ENCODE measurements around the gene SKOR2.
"Not testable (repeated sequence)": the region's sequence is repeated elsewhere in the genome, so short reads cannot be mapped to it uniquely, and the experiment has no call there.

The SKOR2 gene

DNA sequence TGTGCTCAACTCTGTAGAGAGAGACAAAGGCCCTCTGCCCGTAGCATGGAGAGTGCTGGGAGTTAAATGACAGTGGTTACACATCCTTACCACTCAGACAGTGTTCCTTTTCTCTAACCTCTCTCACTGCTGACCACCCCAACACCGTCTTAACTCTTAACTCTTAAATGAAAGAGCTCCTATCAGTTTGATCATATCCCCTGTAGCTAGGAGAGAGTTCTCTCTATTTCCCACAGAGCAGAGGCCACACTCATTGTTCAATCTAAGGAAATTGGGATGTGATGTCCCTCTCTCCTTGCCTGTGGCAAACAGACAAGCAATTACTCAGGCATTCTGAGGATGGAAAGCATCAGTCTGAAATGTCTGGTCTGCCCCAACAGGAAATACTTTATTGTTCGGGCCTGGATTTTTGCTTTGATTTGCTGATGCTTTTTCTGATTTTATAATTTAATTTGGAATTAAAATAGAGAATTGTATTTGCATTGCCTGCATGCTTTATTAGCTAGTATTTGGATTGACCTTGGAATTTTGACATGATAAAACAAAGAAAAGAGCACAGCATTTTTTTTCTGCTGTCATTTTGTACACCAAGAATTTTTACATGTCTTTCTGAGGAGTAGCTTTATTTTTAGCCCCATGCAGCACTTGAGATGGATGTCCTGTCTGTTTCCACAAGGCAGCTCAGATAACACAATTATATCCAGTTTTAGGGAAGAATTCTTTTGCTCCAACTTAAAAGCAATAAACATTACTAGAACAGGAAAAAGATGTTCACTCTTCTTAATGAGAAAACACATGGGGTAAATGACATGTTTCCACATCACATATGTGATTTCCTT, 47.6 kb downstream of the SKOR2 start:
- no peak for DNase-seq (ENCODE audit: low spot score)

DNA sequence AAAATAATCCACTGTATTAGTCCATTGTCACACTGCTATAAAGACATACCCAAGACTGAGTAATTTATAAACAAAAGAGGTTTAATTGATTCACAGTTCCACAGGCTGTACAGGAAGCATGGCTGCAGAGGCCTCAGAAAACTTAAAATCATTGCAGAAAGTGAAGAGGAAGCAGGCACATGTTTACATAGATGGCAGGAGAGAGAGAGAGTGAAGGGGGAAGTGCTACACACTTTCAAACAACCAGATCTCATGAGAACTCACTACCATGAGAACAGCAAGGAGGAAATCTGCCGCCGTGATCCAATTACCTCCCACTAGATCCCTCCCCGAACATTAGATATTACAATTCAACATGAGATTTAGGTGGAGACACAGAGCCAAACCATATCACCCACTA, 55.5 kb downstream of the SKOR2 start:
- DNase-seq (ENCODE audit: low spot score), result not testable (repeated sequence)

DNA sequence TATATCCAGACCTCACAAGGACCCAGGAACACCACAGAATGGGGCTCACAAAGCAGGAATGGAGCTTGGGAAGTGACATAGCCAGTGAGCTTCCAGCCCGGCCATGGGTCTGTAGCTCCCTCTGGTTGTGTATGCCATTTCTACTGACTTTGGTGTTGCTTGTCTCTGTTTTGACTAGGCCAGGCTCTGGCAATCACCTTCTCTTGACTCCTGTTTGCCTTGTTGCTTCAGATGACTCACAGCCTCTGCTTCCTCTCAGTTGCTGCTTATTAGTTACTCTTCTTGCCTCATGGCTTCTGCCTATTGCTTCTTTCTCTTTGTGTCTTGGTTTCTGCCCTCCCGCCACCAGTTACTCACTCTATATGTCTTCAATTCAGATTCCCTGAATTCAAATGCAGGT, 59.5 kb downstream of the SKOR2 start:
- DNase-seq (ENCODE audit: low spot score), result no peak

DNA sequence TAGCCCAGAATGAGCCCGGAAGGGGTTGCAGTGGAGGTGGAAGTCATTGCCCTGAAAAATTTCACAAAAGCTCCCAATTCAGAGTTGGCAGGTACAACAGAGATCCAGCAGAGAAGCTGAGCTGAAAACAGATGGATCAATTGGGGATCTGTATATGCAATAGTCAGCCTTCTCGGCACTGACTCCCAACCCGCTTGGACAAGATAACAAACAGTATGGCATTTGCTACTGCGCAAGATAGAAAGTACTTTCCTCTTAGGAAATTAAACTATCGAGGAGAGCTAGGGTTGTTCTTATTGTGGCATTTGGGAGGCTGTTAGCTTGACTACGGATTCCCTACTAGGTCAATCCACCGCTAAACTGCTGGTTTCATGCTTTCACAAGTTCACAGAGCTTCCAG, 63.7 kb downstream of the SKOR2 start:
- no peak for DNase-seq (ENCODE audit: low spot score)

DNA sequence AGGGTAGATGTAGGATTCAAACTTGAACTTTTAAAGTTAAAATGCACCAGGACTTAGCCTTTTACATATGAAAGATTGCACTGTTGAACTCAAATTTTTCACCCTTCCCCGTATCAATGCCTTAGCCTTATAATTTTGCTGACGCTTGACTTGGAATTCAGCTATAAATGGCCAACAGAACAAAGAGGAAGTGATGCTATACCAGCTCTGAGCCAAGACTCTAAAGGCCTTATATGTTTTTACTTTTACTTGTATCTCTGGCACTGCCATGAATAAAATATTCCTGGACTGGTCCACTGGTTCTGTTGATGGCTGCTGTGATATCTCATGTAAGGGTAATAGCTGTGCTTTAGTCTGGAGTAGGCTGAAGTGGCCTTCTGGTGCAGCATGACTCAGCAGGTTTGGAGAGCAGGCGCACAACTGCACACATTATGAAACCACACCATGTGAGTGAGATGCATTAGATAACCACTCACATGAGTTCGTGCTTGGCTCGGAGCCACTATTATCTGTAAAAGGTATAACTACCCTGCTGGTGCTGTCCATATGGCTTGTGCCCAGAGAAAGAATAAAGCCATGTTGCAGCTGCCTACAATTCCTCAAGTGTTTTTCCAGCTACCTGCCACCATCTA, 66.9 kb downstream of the SKOR2 start:
- DNase-seq (ENCODE audit: low spot score), result no peak

DNA sequence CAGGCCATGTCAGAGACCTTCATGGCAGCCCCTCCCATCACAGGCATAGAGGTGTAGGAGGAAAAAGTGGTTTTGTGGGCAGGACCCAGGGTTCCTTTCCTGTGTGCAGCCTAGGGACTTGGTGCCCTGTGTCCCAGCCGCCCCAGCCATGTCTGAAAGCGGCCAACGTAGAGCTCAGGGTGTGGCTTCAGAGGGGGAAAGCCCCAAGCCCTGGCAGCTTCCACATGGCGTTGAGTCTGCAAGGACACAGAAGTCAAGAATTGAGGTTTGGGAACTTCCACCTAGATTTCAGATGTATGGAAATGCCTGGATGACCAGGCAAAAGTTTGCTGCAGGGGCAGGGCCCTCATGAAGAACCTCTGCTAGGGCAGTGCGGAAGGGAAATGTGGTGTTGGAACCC, 69.3 kb downstream of the SKOR2 start:
- not testable (repeated sequence) for DNase-seq (ENCODE audit: low spot score)

DNA sequence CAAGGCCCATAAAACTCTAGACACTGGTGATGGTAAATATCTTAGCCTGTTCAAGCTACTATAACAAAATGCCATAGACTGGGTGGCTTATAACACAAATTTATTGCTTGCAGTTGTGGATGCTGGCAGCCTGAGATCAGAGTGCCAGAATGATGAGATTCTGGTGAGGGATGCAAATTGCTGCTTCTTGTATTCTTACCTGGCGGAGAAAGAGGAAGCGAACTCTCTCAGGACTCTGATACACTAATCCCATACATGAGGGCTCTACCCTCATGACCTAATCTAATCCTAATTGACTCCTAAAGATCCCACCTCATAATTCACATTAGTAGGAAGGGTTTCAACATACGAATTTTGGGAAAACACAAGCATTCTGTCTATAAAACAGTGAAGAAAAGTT, 70.7 kb downstream of the SKOR2 start:
- no peak for DNase-seq (ENCODE audit: low spot score)

DNA sequence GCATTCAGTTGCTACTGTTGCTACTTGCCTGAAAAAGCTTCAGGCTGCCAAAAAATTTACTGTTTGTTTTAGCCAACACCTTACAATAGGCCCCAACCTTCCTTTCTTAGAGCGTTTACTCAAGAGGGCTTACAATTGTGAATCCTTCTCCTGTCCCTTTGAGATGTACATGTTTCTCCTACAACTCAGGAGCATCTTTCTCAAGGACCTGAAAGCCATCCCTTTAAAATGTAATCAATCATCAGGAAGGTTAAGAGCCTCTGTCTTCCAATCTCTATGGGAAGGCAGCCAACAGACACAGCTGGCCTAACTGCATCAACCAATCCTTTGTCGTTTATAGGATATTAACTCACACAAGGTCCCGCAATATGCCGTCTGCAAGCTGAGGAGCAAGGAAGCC, 71.9 kb downstream of the SKOR2 start:
- DNase-seq (ENCODE audit: low spot score), result no peak

DNA sequence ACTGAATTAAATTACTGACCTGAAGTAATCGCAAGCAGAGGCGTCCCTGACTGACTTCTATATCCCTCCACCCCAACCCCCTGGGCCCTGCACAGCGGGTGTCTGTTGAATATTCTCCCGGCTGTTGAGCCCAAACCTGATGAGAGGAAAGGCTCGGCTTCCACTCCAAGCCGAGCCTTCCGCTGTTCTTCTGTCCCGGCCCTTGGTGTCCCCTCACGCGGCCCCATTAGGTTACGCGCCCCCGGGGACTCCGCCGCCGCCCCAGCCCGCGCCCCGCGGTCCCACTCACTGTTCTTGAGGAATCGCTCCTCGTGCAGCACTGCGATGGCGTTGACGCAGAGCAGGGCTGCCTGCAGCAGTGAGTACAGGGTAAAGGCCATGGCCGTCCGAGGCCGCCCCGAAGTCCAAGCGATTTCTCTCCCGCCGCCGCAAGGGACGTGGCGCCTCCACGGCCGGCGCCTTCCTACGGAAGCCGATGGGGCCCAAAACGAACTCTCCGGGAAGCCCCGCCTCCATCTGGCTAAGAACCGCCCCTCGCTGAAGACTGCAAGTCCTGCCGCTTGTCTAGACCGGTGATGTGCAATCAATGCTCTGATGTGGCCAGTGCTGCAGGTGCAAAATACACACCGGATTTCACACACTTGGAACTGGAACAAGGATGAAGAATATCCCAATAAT, 75.4 kb downstream of the SKOR2 start, which contains the start of gene IER3IP1:
IER3IP1 (minus strand) TSS at position 467 of the 678 bp plus-strand sequence; CDS start at position 380, 87 bp downstream.
- DNase-seq (ENCODE audit: low spot score), result peak; percentile 55

DNA sequence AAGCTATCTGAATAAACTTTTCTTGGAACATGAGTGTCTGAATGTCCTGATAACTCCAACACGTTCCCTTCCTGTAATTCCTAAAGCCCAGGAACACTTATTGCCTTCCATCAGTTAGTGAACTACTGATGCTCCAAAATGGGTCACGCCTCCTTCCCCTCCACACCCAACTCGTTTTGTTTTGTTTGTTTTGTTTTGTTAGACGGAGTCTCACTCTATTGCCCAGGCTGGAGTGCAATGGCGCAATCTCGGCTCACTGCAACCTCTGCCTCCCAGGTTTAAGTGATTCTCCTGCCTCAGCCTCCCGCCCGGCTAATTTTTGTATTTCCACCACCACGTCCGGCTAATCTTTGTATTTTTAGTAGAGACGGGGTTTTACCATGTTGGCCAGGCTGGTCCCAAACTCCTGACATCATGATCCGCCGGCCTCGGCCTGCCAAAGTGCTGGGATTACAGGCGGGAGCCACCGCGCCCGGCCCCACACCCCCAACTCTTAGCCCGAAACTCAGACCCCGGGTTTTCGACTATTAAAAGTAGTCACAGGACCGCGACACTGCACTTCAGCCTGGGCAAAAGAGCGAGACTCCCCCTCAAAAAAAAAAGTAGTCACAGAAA, 76.1 kb downstream of the SKOR2 start:
- no peak for DNase-seq (ENCODE audit: low spot score)

DNA sequence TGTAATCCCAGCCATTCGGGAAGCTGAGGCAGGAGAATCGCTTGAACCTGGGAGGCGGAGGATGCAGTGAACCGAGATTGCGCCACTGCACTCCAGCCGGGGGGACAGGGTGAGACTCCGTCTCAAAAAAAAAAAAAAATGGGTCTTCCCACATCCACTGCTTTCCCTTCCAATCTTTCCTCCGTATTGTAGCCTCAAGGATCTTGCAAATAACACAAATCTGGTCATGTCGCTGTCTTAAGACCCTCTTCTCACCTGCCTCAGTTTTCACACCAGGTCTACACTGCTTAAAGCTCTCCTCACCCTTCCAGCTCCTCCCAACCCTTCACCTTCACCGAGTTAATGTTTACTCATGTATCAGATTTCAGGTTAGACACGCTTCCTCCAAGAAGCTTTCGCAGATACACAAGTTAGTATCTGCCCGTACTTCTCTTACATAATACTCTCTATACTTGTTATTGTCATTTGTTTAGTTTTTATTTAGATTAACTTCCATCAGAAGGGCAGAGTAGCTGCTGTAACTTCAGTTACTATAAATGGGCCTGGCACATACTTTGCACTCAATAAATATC, 76.8 kb downstream of the SKOR2 start:
- no peak for DNase-seq (ENCODE audit: low spot score)

DNA sequence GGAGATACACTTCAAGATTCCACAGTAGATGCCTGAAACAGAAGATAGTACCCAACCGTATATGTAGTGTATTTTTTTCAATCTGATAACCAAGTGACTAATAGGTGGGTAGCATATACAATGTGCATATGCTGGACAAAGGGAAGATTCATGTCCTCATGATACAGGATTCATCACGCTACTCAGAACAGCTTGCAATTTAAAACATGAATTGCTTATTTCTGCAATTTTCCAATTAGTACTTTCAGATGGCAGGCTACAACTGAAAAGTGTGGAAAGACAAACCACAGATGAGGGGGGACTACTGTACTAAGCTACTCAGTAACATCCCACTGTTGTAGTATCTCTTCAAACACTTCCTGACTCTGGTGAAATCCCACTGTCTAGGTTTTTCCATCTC, 79.0 kb downstream of the SKOR2 start:
- no peak for DNase-seq (ENCODE audit: low spot score)

DNA sequence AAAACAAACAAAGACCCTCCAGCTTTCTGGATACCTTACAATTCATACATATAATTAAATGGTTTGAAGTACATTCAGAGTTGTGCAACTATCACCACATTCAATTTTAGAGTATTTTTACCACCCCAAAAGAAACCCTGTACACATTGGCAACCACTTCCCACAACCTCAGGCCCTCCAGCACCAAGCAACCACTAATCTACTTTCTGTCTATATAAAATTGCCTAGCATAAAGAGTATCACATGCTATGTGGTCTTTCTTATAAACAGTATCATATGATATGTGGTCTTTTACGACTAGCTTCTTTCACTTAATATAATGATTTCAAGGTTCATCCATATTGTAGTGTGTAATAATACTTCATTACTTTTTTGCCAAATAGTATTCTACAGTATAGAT, 82.5 kb downstream of the SKOR2 start:
- DNase-seq (ENCODE audit: low spot score), result no peak

DNA sequence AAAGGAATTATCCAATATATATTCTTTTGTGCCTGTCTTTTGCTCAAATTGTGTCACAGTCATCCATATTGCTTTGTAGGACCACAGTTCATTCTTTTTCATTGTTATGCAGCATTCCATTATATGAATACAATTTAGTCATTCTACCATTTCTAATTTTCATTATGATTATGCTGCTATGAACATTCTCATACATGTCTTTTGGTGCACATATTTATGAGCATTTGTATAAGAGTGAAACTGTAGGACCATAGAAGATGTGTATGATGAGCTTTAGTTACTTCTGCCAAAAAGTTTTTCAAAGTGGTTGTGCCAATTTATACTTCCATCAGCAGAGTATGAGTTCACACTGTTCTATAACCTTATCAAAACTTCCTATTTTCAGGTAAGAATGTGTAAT, 83.0 kb downstream of the SKOR2 start:
- DNase-seq (ENCODE audit: low spot score), result no peak

DNA sequence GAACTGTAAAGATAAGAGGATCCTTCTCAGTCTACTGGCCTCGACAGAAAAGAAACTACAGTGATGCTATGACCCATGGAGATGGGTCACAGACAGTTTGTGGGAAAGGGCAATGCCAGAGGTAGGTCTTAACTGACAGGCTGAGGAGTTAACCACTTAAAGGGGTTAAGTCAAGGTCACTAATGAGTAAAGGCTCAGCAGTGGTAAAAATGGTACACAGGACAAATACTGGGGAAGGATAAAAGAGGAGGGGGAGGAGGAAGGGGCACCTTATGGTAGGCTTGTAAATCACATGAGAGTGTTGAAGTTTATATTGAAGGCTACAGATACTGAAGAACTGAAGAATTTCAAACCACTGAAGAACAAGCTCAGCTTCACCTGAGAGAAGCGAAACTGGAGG, 85.2 kb downstream of the SKOR2 start:
- no peak for DNase-seq (ENCODE audit: low spot score)

DNA sequence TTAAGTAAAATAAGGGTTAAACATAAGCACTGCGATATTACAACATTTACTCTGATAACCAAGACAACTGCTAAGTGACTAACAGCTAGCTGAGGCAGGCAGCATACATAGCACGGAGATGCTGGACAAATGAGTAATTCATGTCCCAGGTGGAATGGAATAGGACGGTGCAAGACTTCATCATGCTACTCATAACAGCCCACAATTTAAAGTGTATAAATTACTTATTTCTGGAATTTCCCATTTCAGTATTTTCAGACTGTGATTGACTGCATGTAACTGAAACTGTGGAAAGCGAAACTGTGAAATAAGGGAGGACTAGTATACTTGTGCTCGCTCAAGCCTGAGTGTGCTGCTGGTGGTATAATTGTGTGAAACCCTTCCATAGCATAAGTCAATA, 88.2 kb downstream of the SKOR2 start:
- DNase-seq (ENCODE audit: low spot score), result no peak

DNA sequence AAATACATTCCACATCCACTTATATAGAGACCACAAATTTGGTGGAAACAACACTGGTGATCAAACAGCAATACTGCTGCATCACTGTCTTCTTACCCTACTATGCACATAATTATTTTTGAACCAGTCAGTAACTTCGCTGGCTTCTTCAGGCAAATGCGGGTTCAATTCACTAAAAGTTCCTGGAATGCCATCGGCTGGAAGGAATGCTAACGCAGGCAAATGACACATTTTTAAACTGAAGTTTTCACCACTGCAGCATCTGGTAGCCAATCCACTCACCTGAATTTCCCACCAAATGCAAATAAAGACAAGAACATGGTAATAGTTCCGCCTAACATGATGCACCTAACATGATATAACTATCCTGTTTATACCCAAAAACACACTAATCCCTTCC, 91.2 kb downstream of the SKOR2 start:
- DNase-seq (ENCODE audit: low spot score), result no peak

DNA sequence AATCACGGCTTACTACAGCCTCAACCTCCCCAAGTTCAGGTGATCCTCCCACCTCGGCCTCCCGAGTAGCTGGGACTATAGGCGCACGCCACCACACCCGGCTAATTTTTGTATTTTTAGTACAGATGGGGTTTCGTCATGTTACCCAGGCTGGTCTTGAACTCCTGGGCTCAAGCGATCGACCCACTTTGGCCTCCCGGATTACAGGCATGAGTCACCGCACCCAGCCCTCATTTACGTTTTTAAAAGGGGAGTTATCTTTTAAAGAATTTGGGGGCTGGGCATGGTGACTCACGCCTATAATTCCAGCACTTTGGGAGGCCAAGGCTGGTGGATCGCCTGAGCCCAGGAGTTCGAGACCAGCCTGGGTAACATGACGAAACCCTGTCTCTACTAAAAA, 93.1 kb downstream of the SKOR2 start:
- DNase-seq (ENCODE audit: low spot score), result not testable (repeated sequence)
